Measurements from ENCODE around the gene HARBI1. TPM values are rescaled to one million over a fixed set of nuclear protein-coding genes. Genes with fewer than 3 reads are reported as not detected.

Gene HARBI1
- total and polyA plus RNA-seq, 2 of the 8 experiments (the other 6 are each of a cell fraction or from before 2014, with no cell fraction given), result 3.8 to 5.1 TPM

DNA sequence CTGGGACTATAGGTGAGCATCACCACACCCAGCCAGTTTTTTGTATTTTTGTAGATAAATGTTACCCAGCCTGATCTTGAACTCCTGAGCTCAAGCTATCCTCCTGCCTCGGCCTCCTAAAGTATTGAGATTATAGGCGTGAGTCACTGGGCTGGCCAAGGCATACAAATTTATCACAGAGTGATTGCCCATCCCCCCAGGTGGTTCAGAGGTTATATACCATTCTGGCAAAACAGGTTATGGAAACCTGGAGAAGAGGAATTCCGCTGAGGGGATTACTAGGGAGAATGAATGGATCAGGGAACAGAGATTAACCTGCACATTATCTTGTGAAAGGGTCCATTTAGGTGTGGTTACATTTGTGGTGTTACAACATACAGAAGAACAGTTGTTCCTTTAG is 8.4 kb upstream of the HARBI1 start:
- H4K8ac ChIP-seq (ENCODE audit: extremely low read depth, insufficient read depth, low read length), result no peak overlapping the region
- H2BK5ac ChIP-seq (ENCODE audit: low read depth, low read length), result no peak overlapping the region
- peaks cover 0 to 33% of the 10 kb centered on the region in 2 experiments; a peak in 2 of 4 replicates for H3K79me2 ChIP-seq (ENCODE audit: control insufficient read depth in 1 of 2, insufficient read depth in 2 of 2, low read length in 2 of 2)
- no peak for FAIRE-seq
- no peak overlapping the region for H2BK20ac ChIP-seq (ENCODE audit: low read length)
- ChIA-PET CTCF (ENCODE audit: partially characterized antibody) (interaction anchor here (0.6 to 1.8 kb wide), 4 partner anchors 9 to 1679 kb away, joined by 3 to 8 read pairs (median 3); no protein-coding TSS in a partner anchor), POLR2A (ENCODE audit: partially characterized antibody) (interaction anchor here (0.6 to 0.9 kb wide), 3 partner anchors 9 to 110 kb away, joined by 3 to 5 read pairs (median 4); no protein-coding TSS in a partner anchor)
- H2BK12ac ChIP-seq (ENCODE audit: low read depth, low read length), result no peak overlapping the region
- no peak overlapping the region for H2BK120ac ChIP-seq (replicated peaks; ENCODE audit: low read depth, low read length)
- no peak overlapping the region for H2AK5ac ChIP-seq (ENCODE audit: low read depth, low read length)
- no peak overlapping the region for H4K91ac ChIP-seq (replicated peaks; ENCODE audit: insufficient read length, low read length)
- H4K20me1 ChIP-seq (replicated peaks in 1 of 2; ENCODE audit: control insufficient read depth in 1 of 2, insufficient read depth in 2 of 2, low read length in 2 of 2), result peaks cover 0 to 2% of the 10 kb centered on the region in 2 experiments
- H3K14ac ChIP-seq (ENCODE audit: insufficient read length), result no peak overlapping the region
- no peak for DNase-seq (ENCODE audit: low read depth in 1 of 2, low spot score in 2 of 2)
- 95% methylated on average over 3 of the region's 3 CpGs; no CpG with 5 or more reads in 1 of the 2 experiments for WGBS, 2 experiments (ENCODE audit: extremely low coverage in 1 of 2, insufficient coverage in 1 of 2, insufficient read length in 1 of 2, insufficient replicate concordance in 2 of 2, low coverage in 1 of 2, low lambda C conversion rate in 2 of 2, missing lambda C conversion rate in 1 of 2)
- no peak overlapping the region for H2BK15ac ChIP-seq (ENCODE audit: low read length)
- 0 out of 2 replicates have a peak, but pooled peaks have one; percentile 35 for TF ChIP-seq SP1 (IDR thresholded peaks at IDR 0.05; ENCODE audit: low read depth, low read length)
- no peak for TF ChIP-seq KDM4A (IDR thresholded peaks at IDR 0.05; ENCODE audit: low read depth, low read length, severe bottlenecking)
- H3K4me3 ChIP-seq (ENCODE audit: extremely low read depth in 1 of 4, insufficient read depth in 2 of 4, low read depth in 3 of 4, low read length in 4 of 4), result no peak overlapping the region
- H3K79me1 ChIP-seq (ENCODE audit: low read depth, low read length), result peaks cover 2% of the 10 kb centered on the region; the same call in 1 of the 2 replicates
- no peaks in the 10 kb centered on the region for H3K4me1 ChIP-seq (replicated peaks in 1 of 4; ENCODE audit: control insufficient read depth in 3 of 4, insufficient read depth in 4 of 4, low read length in 3 of 4)
- H3K9me3 ChIP-seq (ENCODE audit: insufficient read depth in 2 of 2, low read depth in 1 of 2, low read length in 1 of 2), result no peaks in the 10 kb centered on the region
- H3K23me2 ChIP-seq (ENCODE audit: low read depth, low read length), result no peaks in the 10 kb centered on the region
- peaks cover 0 to 24% (median 3%) of the 10 kb centered on the region in 4 experiments; a peak in 3 of 8 replicates for H3K36me3 ChIP-seq (ENCODE audit: control insufficient read depth in 2 of 4, insufficient read depth in 4 of 4, low read length in 3 of 4)
- H2AFZ ChIP-seq (ENCODE audit: low read length), result no peak overlapping the region
- no peak overlapping the region for H3K56ac ChIP-seq (replicated peaks; ENCODE audit: insufficient read length, low read depth, low read length)
- H3K23ac ChIP-seq (ENCODE audit: insufficient read length), result no peak overlapping the region
- H3K27me3 ChIP-seq (replicated peaks in 1 of 4; ENCODE audit: control insufficient read depth in 3 of 4, extremely low read depth in 1 of 4, insufficient read depth in 3 of 4, low read length in 3 of 4), result no peaks in the 10 kb centered on the region
- no peak overlapping the region for H3K4ac ChIP-seq (replicated peaks; ENCODE audit: insufficient read length, low read depth, low read length)
- H3K27ac ChIP-seq (ENCODE audit: low read depth, low read length), result no peak overlapping the region
- H3K9ac ChIP-seq (replicated peaks in 1 of 4; ENCODE audit: extremely low read depth in 1 of 4, low read depth in 3 of 4, low read length in 3 of 4), result no peak overlapping the region
- H4K5ac ChIP-seq (ENCODE audit: insufficient read length, low read depth, low read length), result no peak overlapping the region
- H3K4me2 ChIP-seq (ENCODE audit: insufficient read depth in 1 of 2, low read depth in 2 of 2, low read length in 2 of 2), result no peak overlapping the region
- no peak overlapping the region for H3K18ac ChIP-seq (ENCODE audit: extremely low read depth, low read length)

Data from H1 (cell line).